Measurements from ENCODE around the gene QKI.

QKI gene

GRCh38 chr6:163490826-163491577 lies 76.5 kb downstream of the QKI start:
- no peak for DNase-seq

GRCh38 chr6:163491737-163492300 lies 77.3 kb downstream of the QKI start:
- no peak for DNase-seq

- no peak for DNase-seq
These were observed 79.8 kb downstream of the QKI start for GRCh38 chr6:163494279-163494727.

- no peak for DNase-seq
These were observed 81.7 kb downstream of the QKI start for GRCh38 chr6:163496205-163496604.

- peak in 1 of 3 donors; percentile 16 for DNase-seq
These were observed 85.6 kb downstream of the QKI start for GRCh38 chr6:163500105-163500504.

GRCh38 chr6:163501026-163501425 lies 86.5 kb downstream of the QKI start:
- DNase-seq = no peak

- no peak for DNase-seq
These were observed 86.9 kb downstream of the QKI start for GRCh38 chr6:163501439-163501838.

- DNase-seq = no peak
These were observed 90.6 kb downstream of the QKI start for GRCh38 chr6:163504984-163505640.

- DNase-seq = no peak
These were observed 93.4 kb downstream of the QKI start for GRCh38 chr6:163507965-163508364.

- no peak for DNase-seq
These were observed 98.5 kb downstream of the QKI start for GRCh38 chr6:163513003-163513402.

GRCh38 chr6:163513570-163514166 lies 99.2 kb downstream of the QKI start:
- no peak for DNase-seq

- no peak for DNase-seq
These were observed 102.4 kb downstream of the QKI start for GRCh38 chr6:163516908-163517307.

- no peak for DNase-seq
These were observed 106.4 kb downstream of the QKI start for GRCh38 chr6:163520956-163521355.

- no peak for DNase-seq
These were observed 107.5 kb downstream of the QKI start for GRCh38 chr6:163522033-163522432.

GRCh38 chr6:163525926-163526325 lies 111.4 kb downstream of the QKI start:
- DNase-seq = no peak

- DNase-seq = no peak
These were observed 111.8 kb downstream of the QKI start for GRCh38 chr6:163526346-163526745.

- no peak for DNase-seq
These were observed 112.8 kb downstream of the QKI start for GRCh38 chr6:163527291-163527690.

GRCh38 chr6:163529605-163530004 lies 115.1 kb downstream of the QKI start:
- DNase-seq = peak in 2 of 3 donors; percentile 62 to 63

- DNase-seq = no peak
These were observed 115.9 kb downstream of the QKI start for GRCh38 chr6:163530406-163530805.

GRCh38 chr6:163531122-163531521 lies 116.6 kb downstream of the QKI start:
- peak; percentile 32 to 45 (median 36) for DNase-seq

GRCh38 chr6:163532526-163533078 lies 118.1 kb downstream of the QKI start:
- DNase-seq = no peak

- DNase-seq = peak; percentile 67 to 87 (median 87)
These were observed 118.9 kb downstream of the QKI start for GRCh38 chr6:163533443-163533842.

- DNase-seq = peak; percentile 49 to 55 (median 53)
These were observed 122.3 kb downstream of the QKI start for GRCh38 chr6:163536770-163537169.
